OCI-LY3 (cell line): ENCODE results near the gene LILRB4.
"Not testable (repeated sequence)": the region's sequence is repeated elsewhere in the genome, so short reads cannot be mapped to it uniquely, and the experiment has no call there.

ENCODE experiments used
- EZH2phosphoT487 ChIP-seq: fragments of 200-600 bp; shearing (Covaris generic); IDR thresholded peaks from 2 replicates; pipeline ENCODE4 v1.6.1; 2018; ENCODE audit warnings: antibody characterized with exemption, mixed run types, low read depth
- TF ChIP-seq, protein P1 (sequence below): fragments of 200-600, 300-600 bp; sonication (generic); IDR thresholded peaks from 2 replicates; pipeline ENCODE4 v1.5.1; 2014; ENCODE audit warnings: antibody characterized with exemption, low read length, low read depth

DNA sequence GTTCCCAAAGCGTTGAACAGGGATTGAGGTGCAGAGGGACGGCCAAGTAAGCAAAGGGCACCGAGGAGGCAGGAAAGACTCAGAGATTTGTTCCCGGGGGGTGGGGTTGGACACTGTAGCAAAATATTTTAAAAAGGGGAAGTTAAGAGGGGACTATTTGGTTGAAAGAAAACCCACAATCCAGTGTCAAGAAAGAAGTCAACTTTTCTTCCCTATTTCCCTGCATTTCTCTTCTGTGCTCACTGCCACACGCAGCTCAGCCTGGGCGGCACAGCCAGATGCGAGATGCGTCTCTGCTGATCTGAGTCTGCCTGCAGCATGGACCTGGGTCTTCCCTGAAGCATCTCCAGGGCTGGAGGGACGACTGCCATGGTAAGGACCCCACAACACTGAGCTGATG lies 32.5 kb upstream of the LILRB4 start, which contains the start of gene LILRB1:
- TF ChIP-seq, protein P1, sequence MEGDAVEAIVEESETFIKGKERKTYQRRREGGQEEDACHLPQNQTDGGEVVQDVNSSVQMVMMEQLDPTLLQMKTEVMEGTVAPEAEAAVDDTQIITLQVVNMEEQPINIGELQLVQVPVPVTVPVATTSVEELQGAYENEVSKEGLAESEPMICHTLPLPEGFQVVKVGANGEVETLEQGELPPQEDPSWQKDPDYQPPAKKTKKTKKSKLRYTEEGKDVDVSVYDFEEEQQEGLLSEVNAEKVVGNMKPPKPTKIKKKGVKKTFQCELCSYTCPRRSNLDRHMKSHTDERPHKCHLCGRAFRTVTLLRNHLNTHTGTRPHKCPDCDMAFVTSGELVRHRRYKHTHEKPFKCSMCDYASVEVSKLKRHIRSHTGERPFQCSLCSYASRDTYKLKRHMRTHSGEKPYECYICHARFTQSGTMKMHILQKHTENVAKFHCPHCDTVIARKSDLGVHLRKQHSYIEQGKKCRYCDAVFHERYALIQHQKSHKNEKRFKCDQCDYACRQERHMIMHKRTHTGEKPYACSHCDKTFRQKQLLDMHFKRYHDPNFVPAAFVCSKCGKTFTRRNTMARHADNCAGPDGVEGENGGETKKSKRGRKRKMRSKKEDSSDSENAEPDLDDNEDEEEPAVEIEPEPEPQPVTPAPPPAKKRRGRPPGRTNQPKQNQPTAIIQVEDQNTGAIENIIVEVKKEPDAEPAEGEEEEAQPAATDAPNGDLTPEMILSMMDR: not testable (repeated sequence)
- TF ChIP-seq EZH2phosphoT487: not testable (repeated sequence)
